Nephron progenitor cell (in vitro differentiated cells): ENCODE data around the gene COL8A1.

Source experiments
- DNase-seq: peaks from one replicate; pipeline ENCODE4 v3.0.0; 2021
- H3K27ac Mint-ChIP-seq: 2 replicates; pipeline ENCODE4 v1.8.0; 2021; ENCODE audit warnings: mild to moderate bottlenecking, moderate library complexity, mixed read lengths
- H3K27me3 Mint-ChIP-seq: 2 replicates; pipeline ENCODE4 v1.8.0; 2021; ENCODE audit warnings: mild to moderate bottlenecking, low read depth, mixed read lengths; ENCODE audit not compliant: poor library complexity
- H3K36me3 Mint-ChIP-seq: 2 replicates; pipeline ENCODE4 v1.8.0; 2021; ENCODE audit warnings: low read depth, mixed read lengths
- H3K4me1 Mint-ChIP-seq: 2 replicates; pipeline ENCODE4 v1.8.0; 2021; ENCODE audit warnings: mixed read lengths
- H3K4me3 Mint-ChIP-seq: 2 replicates; pipeline ENCODE4 v1.8.0; 2021; ENCODE audit warnings: mild to moderate bottlenecking, moderate library complexity, mixed read lengths
- H3K9me3 Mint-ChIP-seq: 2 replicates; pipeline ENCODE4 v1.8.0; 2021; ENCODE audit warnings: mild to moderate bottlenecking, moderate library complexity, mixed read lengths
- TF ChIP-seq, protein P1 (sequence below): fragments of 200-600 bp; sonication (generic); IDR thresholded peaks from 2 replicates; pipeline ENCODE4 v1.5.0; 2021; ENCODE audit warnings: antibody characterized with exemption

Gene COL8A1

DNA sequence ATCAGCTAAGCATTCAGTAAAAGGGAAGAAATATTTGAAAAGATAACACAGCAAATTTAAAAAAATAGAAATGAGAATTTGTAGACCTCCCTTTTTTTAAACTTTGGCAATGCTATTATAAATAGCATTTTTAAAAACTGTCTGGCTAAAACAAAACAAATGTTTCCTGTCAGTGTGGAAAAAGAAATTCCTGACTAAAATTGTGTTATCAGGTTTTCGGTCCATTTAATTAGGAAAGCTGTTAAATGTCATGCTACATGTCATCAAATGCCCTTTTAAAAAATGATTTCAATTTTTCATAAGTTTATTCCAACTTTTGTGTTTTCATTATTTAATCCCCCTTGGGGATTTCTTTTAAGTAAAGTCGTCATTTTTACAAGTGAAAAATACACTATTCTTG lies 29.6 kb downstream of the COL8A1 start:
- H3K27ac Mint-ChIP-seq, result no peak overlapping the region
- TF ChIP-seq, protein P1, sequence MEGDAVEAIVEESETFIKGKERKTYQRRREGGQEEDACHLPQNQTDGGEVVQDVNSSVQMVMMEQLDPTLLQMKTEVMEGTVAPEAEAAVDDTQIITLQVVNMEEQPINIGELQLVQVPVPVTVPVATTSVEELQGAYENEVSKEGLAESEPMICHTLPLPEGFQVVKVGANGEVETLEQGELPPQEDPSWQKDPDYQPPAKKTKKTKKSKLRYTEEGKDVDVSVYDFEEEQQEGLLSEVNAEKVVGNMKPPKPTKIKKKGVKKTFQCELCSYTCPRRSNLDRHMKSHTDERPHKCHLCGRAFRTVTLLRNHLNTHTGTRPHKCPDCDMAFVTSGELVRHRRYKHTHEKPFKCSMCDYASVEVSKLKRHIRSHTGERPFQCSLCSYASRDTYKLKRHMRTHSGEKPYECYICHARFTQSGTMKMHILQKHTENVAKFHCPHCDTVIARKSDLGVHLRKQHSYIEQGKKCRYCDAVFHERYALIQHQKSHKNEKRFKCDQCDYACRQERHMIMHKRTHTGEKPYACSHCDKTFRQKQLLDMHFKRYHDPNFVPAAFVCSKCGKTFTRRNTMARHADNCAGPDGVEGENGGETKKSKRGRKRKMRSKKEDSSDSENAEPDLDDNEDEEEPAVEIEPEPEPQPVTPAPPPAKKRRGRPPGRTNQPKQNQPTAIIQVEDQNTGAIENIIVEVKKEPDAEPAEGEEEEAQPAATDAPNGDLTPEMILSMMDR, result no peak
- no peaks in the 10 kb centered on the region for H3K4me1 Mint-ChIP-seq

DNA sequence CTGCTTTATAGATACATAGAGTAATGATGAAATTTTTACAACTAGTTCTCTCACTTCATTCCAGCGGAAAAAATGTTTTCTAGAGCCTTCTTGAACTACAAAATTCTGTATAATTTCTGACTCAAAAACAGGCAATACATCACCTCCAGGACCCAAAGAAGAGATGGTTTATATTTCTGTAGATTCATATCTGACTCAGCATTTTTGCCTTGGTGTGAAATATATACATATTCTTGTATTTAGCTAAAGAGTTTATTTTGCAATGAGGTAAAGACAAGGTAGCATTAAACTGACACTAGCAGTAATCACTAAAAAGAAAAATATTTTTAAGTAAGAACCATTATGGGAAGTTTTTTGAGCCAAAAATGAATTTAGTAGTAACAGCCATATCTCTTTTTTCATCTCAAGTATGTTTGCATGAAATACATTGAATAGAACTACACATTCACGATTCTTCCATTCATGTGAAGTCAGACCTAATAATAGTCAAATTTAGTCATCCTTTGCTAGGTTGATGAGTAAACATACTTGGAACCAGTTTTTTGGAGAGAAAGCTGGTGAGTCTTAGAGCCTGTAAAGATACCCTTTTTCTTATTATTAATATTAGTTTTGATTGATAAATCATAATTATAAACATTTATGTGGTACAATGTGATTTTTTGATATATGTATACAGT lies 31.6 kb downstream of the COL8A1 start:
- H3K27ac Mint-ChIP-seq, result no peak overlapping the region
- TF ChIP-seq, protein P1, result no peak
- no peaks in the 10 kb centered on the region for H3K4me1 Mint-ChIP-seq
- no peak overlapping the region for H3K4me3 Mint-ChIP-seq
- no peaks in the 10 kb centered on the region for H3K36me3 Mint-ChIP-seq
- no peaks in the 10 kb centered on the region for H3K9me3 Mint-ChIP-seq
- H3K27me3 Mint-ChIP-seq, result peaks cover 15% of the 10 kb centered on the region
- no peak for DNase-seq

More for the DNA sequence above, 29.6 kb downstream of the COL8A1 start:
- Mint-ChIP-seq H3K36me3 (no peaks in the 10 kb centered on the region), H3K27me3 (peaks cover 20% of the 10 kb centered on the region), H3K9me3 (no peaks in the 10 kb centered on the region), H3K4me3 (no peak overlapping the region)
- DNase-seq, result no peak

DNA sequence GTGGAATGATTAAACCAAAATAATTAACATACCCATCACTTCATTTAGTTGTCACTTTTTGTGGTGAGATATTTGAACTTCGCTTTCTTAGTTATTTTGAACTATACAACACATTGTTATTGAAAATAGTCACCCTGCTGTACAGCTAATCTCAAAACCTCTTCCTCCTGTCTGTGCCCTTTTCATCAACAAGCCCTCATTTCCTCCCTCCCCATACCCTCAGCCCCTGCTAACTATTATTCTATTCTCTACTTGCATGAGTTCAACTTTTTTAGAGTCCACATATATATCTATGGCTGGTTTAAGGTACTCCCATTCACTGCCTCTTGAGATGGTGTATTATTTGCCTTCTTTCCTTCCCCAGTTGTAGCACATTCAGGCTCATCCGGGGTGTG lies 32.2 kb downstream of the COL8A1 start:
- no peak for DNase-seq
- peaks cover 11% of the 10 kb centered on the region for H3K27me3 Mint-ChIP-seq
- H3K27ac Mint-ChIP-seq, result no peak overlapping the region
- no peaks in the 10 kb centered on the region for H3K36me3 Mint-ChIP-seq
- H3K9me3 Mint-ChIP-seq, result no peaks in the 10 kb centered on the region
- H3K4me3 Mint-ChIP-seq, result no peak overlapping the region
- no peaks in the 10 kb centered on the region for H3K4me1 Mint-ChIP-seq
- TF ChIP-seq, protein P1, result no peak

DNA sequence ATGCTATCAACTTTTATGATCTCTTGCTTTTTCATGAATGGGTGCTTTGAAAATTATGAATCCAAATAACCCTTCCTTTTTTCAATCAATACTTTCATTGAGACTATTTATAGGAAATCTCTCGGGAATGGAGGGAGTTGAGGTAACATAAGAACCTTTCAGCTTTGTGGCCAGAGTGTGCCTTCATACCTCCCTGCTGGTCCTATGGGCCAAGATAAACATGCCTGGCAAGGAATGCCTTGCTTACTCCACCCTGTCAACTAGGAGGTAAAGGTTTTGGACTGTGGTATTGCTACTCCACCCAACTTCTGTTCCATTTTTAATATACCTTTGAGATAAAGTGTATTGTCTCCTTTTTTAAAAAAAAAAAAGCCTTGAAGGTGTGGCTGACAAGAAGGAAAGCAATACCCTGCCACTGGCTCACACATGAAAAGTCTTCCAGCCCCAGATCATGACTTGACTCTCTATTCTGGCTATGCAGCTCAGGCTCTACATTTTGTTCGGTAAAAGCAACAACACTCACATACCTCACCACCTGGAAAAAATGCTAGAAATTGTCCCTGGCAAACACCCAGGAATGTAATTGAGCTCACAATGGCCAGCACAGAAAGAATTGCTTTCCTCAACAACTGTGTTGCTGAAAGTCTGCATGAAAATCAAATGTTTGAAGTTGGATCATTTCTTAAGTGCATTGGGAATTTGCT lies 35.8 kb downstream of the COL8A1 start:
- H3K9me3 Mint-ChIP-seq, result no peaks in the 10 kb centered on the region
- H3K4me3 Mint-ChIP-seq, result no peak overlapping the region

DNA sequence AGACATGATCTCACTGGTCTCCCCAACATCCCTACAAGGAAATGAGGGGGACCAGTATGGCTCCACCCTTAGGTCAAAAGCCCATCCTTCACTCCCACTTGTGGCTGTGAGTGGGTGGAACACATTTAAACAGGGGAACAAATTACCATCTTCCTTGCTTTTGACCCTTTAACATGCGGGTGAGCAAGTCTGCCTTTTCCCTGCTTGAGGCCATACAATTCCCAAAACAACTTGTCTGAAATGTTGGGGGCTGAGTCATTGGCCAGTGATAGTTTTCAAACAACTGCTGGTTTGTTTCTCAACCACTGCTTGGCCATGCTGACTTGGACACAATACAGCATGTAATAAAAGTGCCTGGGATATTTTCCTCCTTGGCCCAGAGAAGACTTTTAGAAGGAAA lies 39.6 kb downstream of the COL8A1 start:
- Mint-ChIP-seq H3K36me3 (no peaks in the 10 kb centered on the region), H3K9me3 (no peaks in the 10 kb centered on the region), H3K27me3 (peaks cover 3% of the 10 kb centered on the region), H3K27ac (no peak overlapping the region), H3K4me1 (no peaks in the 10 kb centered on the region), H3K4me3 (no peak overlapping the region)
- DNase-seq, result no peak
- TF ChIP-seq, protein P1, result no peak

More for the DNA sequence above, 35.8 kb downstream of the COL8A1 start:
- Mint-ChIP-seq H3K27me3 (peaks cover 3% of the 10 kb centered on the region), H3K36me3 (no peaks in the 10 kb centered on the region), H3K4me1 (no peaks in the 10 kb centered on the region), H3K27ac (no peak overlapping the region)
- no peak for DNase-seq
- TF ChIP-seq, protein P1, result no peak

DNA sequence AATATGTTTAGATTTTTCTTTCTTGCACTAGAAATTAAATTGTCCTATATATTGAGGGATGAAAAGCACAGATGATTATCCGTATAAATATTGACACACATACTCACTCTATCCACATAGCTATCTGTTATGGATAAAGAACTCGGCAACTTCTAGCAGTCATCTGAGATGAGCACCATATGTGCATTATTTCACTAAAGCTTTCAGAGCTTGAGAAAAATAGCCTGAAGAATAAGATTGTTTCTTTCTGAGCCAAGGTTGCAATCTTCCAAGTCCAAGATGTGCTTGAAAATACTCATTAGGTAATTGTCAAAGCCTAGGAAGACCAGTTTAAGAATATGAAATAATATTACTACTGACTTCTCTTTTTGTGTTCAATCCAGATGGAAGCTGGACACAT lies 40.5 kb downstream of the COL8A1 start:
- TF ChIP-seq, protein P1, result no peak
- H3K36me3 Mint-ChIP-seq, result no peaks in the 10 kb centered on the region
- no peak overlapping the region for H3K27ac Mint-ChIP-seq

More for the DNA sequence above, 40.5 kb downstream of the COL8A1 start:
- Mint-ChIP-seq H3K9me3 (no peaks in the 10 kb centered on the region), H3K4me1 (no peaks in the 10 kb centered on the region), H3K27me3 (peaks cover 3% of the 10 kb centered on the region), H3K4me3 (no peak overlapping the region)
- DNase-seq, result no peak
